Liver (tissue), 9 donors: ENCODE data around the gene EXOC3L2. TPM values are rescaled to one million over a fixed set of nuclear protein-coding genes. Genes with fewer than 3 reads are reported as not detected.

Experiments
- DNase-seq: peaks from one replicate; pipeline ENCODE4 v3.0.0-alpha.2; 2017; ENCODE audit warnings: low spot score
- H3K27ac ChIP-seq, 2 donors: one replicate each; pipeline ENCODE4 v1.7.0; 2013; ENCODE audit warnings: inconsistent platforms in 2 of 2, low read length in 2 of 2, control low read depth in 1 of 2, low read depth in 1 of 2, mild to moderate bottlenecking in 1 of 2
- H3K27me3 ChIP-seq, 4 donors: one replicate each; pipeline versions ENCODE4 v1.6.1 to v1.7.0; 2013; ENCODE audit warnings: low read length in 3 of 4, inconsistent platforms in 1 of 4, mild to moderate bottlenecking in 1 of 4, moderate library complexity in 1 of 4; ENCODE audit not compliant: control insufficient read depth in 4 of 4, insufficient read depth in 4 of 4
- H3K36me3 ChIP-seq, 4 donors: one replicate each; pipeline versions ENCODE4 v1.6.1 to v1.7.0; 2013; ENCODE audit warnings: low read length in 3 of 4, mild to moderate bottlenecking in 3 of 4, low read depth in 1 of 4, moderate library complexity in 1 of 4; ENCODE audit not compliant: control insufficient read depth in 4 of 4, insufficient read depth in 3 of 4
- H3K4me1 ChIP-seq, 4 donors: one replicate each; pipeline versions ENCODE4 v1.6.1 to v1.7.0; 2013; ENCODE audit warnings: low read length in 3 of 4, mild to moderate bottlenecking in 3 of 4, moderate library complexity in 1 of 4; ENCODE audit not compliant: control insufficient read depth in 4 of 4, insufficient read depth in 4 of 4
- H3K4me3 ChIP-seq, 3 donors: one replicate each; pipeline versions ENCODE4 v1.6.1 to v1.7.0; 2013; ENCODE audit warnings: low read length in 3 of 3, control low read depth in 1 of 3, low read depth in 1 of 3, mild to moderate bottlenecking in 1 of 3
- H3K9ac ChIP-seq, 2 donors: one replicate each; pipeline ENCODE4 v1.7.0; 2013; ENCODE audit warnings: low read length in 2 of 2, mild to moderate bottlenecking in 2 of 2, moderate library complexity in 2 of 2, control low read depth in 1 of 2, low read depth in 1 of 2
- H3K9me3 ChIP-seq, 4 donors: one replicate each; pipeline versions ENCODE4 v1.6.1 to v1.7.0; 2013; ENCODE audit warnings: low read length in 3 of 4; ENCODE audit not compliant: control insufficient read depth in 4 of 4
- ATF3 ChIP-seq: IDR thresholded peaks from 2 replicates; pipeline ENCODE4 v1.6.1; 2016; ENCODE audit warnings: antibody characterized with exemption
- CTCF ChIP-seq: fragments of 150-350 bp; IDR thresholded peaks from 2 replicates; pipeline ENCODE4 v1.5.1; 2017; ENCODE audit warnings: improper control_type of control experiment, low read depth, low read length; ENCODE audit not compliant: missing input control
- EGR1 ChIP-seq, 2 donors: IDR thresholded peaks; 2 replicates each; pipeline ENCODE4 v1.6.1; 2016 to 2018; ENCODE audit warnings: antibody characterized with exemption in 2 of 2, low read depth in 2 of 2
- FOXA1 ChIP-seq: IDR thresholded peaks from 2 replicates; pipeline ENCODE4 v1.6.1; 2016; ENCODE audit warnings: antibody characterized with exemption
- FOXA2 ChIP-seq: IDR thresholded peaks from 2 replicates; pipeline ENCODE4 v1.6.1; 2016; ENCODE audit warnings: antibody characterized with exemption
- GABPA ChIP-seq, 2 donors: IDR thresholded peaks in 1 of 2; conservative IDR thresholded peaks in 1 of 2; 2 replicates each; pipeline ENCODE4 v1.6.1; 2016; ENCODE audit warnings: antibody characterized with exemption in 2 of 2, mild to moderate bottlenecking in 1 of 2, moderate library complexity in 1 of 2
- HNF4A ChIP-seq, 2 donors: conservative IDR thresholded peaks; 2 replicates each; pipeline ENCODE4 v1.6.1; 2016; ENCODE audit warnings: antibody characterized with exemption in 2 of 2, mild to moderate bottlenecking in 2 of 2
- HNF4G ChIP-seq: IDR thresholded peaks from 2 replicates; pipeline ENCODE4 v1.6.1; 2016; ENCODE audit warnings: antibody characterized with exemption
- JUND ChIP-seq, 2 donors: IDR thresholded peaks; 2 replicates each; pipeline ENCODE4 v1.6.1; 2016; ENCODE audit warnings: antibody characterized with exemption in 2 of 2
- NR2F2 ChIP-seq: IDR thresholded peaks from 2 replicates; pipeline ENCODE4 v1.6.1; 2016; ENCODE audit warnings: antibody characterized with exemption
- RAD21 ChIP-seq, 2 donors: IDR thresholded peaks; 2 replicates each; pipeline ENCODE4 v1.6.1; 2016; ENCODE audit warnings: antibody characterized with exemption in 2 of 2, mild to moderate bottlenecking in 2 of 2
- REST ChIP-seq: IDR thresholded peaks from 2 replicates; pipeline ENCODE4 v1.6.1; 2016; ENCODE audit warnings: antibody characterized with exemption, mild to moderate bottlenecking
- RXRA ChIP-seq, 2 donors: IDR thresholded peaks; 2 replicates each; pipeline ENCODE4 v1.6.1; 2017 to 2018; ENCODE audit warnings: antibody characterized with exemption in 2 of 2, mild to moderate bottlenecking in 1 of 2
- SP1 ChIP-seq: IDR thresholded peaks from 2 replicates; pipeline ENCODE4 v1.6.1; 2018; ENCODE audit warnings: antibody characterized with exemption, mild to moderate bottlenecking
- TAF1 ChIP-seq: conservative IDR thresholded peaks from 2 replicates; pipeline ENCODE4 v1.6.1; 2016; ENCODE audit warnings: antibody characterized with exemption, mild to moderate bottlenecking
- YY1 ChIP-seq: IDR thresholded peaks from 2 replicates; pipeline ENCODE4 v1.6.1; 2016; ENCODE audit warnings: antibody characterized with exemption, mild to moderate bottlenecking
- WGBS: extraction: QIAGEN DNeasy Blood & Tissue Kit; methylation state at CpG from one replicate; pipeline ENCODE4 v1.1.7; 2013; 5-methylcytosine and 5-hydroxymethylcytosine counted together
- polyA plus RNA-seq, 2 donors: library from polyadenylated mRNA; stranded (reverse) in 1 of 2; unstranded in 1 of 2; fragments of 200-250 nt in 1 of 2; fragments of >200 nt in 1 of 2; fragmentation: Nextera tagmentation in 1 of 2; extraction: Ambion mirVana in 1 of 2; gene quantifications; one replicate each; pipeline versions ENCODE4 v1.2.1 to v1.2.3, GENCODE V29; 2013 to 2015
- total RNA-seq, 2 donors: library from RNA; depleted of rRNA; stranded (reverse); fragments of >200 nt; gene quantifications; one replicate each; pipeline ENCODE4 v1.2.3, GENCODE V29; 2014
- donor health status: healthy.
- donor health status: healthy.
- donor health status: healthy.
- donor health status: healthy.
- donor health status: healthy.

Gene EXOC3L2
- total and polyA plus RNA-seq, 4 donors, result 1.3 to 7.3 (median 4.1) TPM

GRCh38 chr19:45245826-45246225 is 619 bp upstream of the EXOC3L2 start:
- Histone ChIP-seq H3K9ac (no peak overlapping the region), H3K36me3 (no peaks in the 10 kb centered on the region), H3K27ac (peak overlapping the region; percentile 6 to 37), H3K9me3 (no peaks in the 10 kb centered on the region), H3K4me3 (no peak overlapping the region), H3K4me1 (peaks cover 0 to 13% (median 6%) of the 10 kb centered on the region in 4 donors), H3K27me3 (no peaks in the 10 kb centered on the region)
- TF ChIP-seq FOXA1, result no peak
- TF ChIP-seq HNF4A (conservative IDR thresholded peaks at IDR 0.05), result no peak
- no peak for TF ChIP-seq YY1
- no peak for TF ChIP-seq TAF1
- TF ChIP-seq ATF3, result no peak
- TF ChIP-seq EGR1 (IDR thresholded peaks at IDR 0.05; ENCODE audit: low read depth in 2 of 2), result no peak
- no peak for TF ChIP-seq CTCF
- no peak for TF ChIP-seq FOXA2
- no peak for TF ChIP-seq SP1
- TF ChIP-seq RAD21 (IDR thresholded peaks at IDR 0.05), result no peak
- 66% methylated on average over 4 of the region's 4 CpGs for WGBS
- DNase-seq, result no peak

- Histone ChIP-seq H3K27me3 (no peaks in the 10 kb centered on the region), H3K4me1 (peaks cover 0 to 7% (median 3%) of the 10 kb centered on the region in 4 donors), H3K9me3 (no peaks in the 10 kb centered on the region), H3K36me3 (no peaks in the 10 kb centered on the region), H3K9ac (no peak overlapping the region), H3K4me3 (peak overlapping the region in 2 of 3 donors; percentile 2 to 26), H3K27ac (peak overlapping the region in 1 of 2 donors; percentile 20)
- no peak for TF ChIP-seq FOXA1
- peak; percentile 26 for TF ChIP-seq NR2F2
- WGBS, result 59% methylated on average over 15 of the region's 15 CpGs
- no peak for DNase-seq
Measured at GRCh38 chr19:45244133-45244794, 943 bp downstream of the EXOC3L2 start.

- H3K4me1 ChIP-seq, result peaks cover 0 to 3% (median 0%) of the 10 kb centered on the region in 4 donors
- no peak overlapping the region for H3K27ac ChIP-seq
- no peak for TF ChIP-seq SP1
- TF ChIP-seq NR2F2, result no peak
- TF ChIP-seq EGR1 (IDR thresholded peaks at IDR 0.05; ENCODE audit: low read depth in 2 of 2), result no peak
- TF ChIP-seq RAD21 (IDR thresholded peaks at IDR 0.05), result no peak
- TF ChIP-seq REST, result no peak
- no peak for TF ChIP-seq ATF3
- no peak for TF ChIP-seq RXRA (IDR thresholded peaks at IDR 0.05)
- no peak for TF ChIP-seq CTCF
- TF ChIP-seq JUND (IDR thresholded peaks at IDR 0.05), result no peak
- TF ChIP-seq FOXA2, result no peak
- no peak for TF ChIP-seq YY1
- no peak for TF ChIP-seq GABPA (IDR thresholded peaks at IDR 0.05 in 1 of 2, conservative IDR thresholded peaks at IDR 0.05 in 1 of 2)
- TF ChIP-seq HNF4G, result no peak
- no peak for TF ChIP-seq HNF4A (conservative IDR thresholded peaks at IDR 0.05)
- no peaks in the 10 kb centered on the region for H3K27me3 ChIP-seq
- H3K9me3 ChIP-seq, result no peaks in the 10 kb centered on the region
- no peaks in the 10 kb centered on the region for H3K36me3 ChIP-seq
- no peak overlapping the region for H3K4me3 ChIP-seq
- DNase-seq, result no peak
- WGBS, result 72% methylated on average over 13 of the region's 13 CpGs
- H3K9ac ChIP-seq, result no peak overlapping the region
Measured at GRCh38 chr19:45243144-45243732, 2.0 kb downstream of the EXOC3L2 start.
